SK-N-SH (cell line): ENCODE results near the gene CLIP3. TPM values are rescaled to one million over a fixed set of nuclear protein-coding genes. Genes with fewer than 3 reads are reported as not detected.
"Not testable (repeated sequence)": the region's sequence is repeated elsewhere in the genome, so short reads cannot be mapped to it uniquely, and the experiment has no call there.

Experiments used
- CTCF ChIA-PET: fragments of 300-600, 350-600 bp; formaldehyde crosslinking; extraction: SDS; loops from one replicate; lab custom pipeline; 2021; lab: Yijun Ruan, JAX
- POLR2A ChIA-PET: fragments of 350-600 bp; sonication (Branson Sonifier 250); formaldehyde crosslinking; extraction: SDS; loops from one replicate; lab custom pipeline; 2020; ENCODE audit warnings: antibody characterized with exemption, inconsistent platforms; lab: Yijun Ruan, JAX
- DNase-seq: peaks from one replicate; pipeline ENCODE4 v3.0.0; 2012
- H2AFZ ChIP-seq: fragments of 200-600 bp; sonication (generic); 2 replicates; pipeline ENCODE4 v1.8.1; 2016; ENCODE audit warnings: antibody characterized with exemption, mild to moderate bottlenecking, low read depth
- H3F3A ChIP-seq: fragments of 200-600 bp; sonication (generic); replicated peaks from 2 replicates; pipeline ENCODE3; 2016; ENCODE audit warnings: antibody characterized with exemption, mild to moderate bottlenecking; ENCODE audit not compliant: insufficient read depth
- H3K27ac ChIP-seq, 2 experiments: fragments of 200-500 bp in 1 of 2; fragments of 200-600 bp in 1 of 2; sonication (Bioruptor generic) in 1 of 2; sonication (generic), shearing (Covaris generic) in 1 of 2; 2 replicates each; pipeline versions ENCODE4 v1.5.1 to v1.6.1; 2014 to 2016; ENCODE audit warnings: low read depth in 2 of 2, inconsistent platforms in 1 of 2, low read length in 1 of 2, mild to moderate bottlenecking in 1 of 2, mixed read lengths in 1 of 2
- H3K27me3 ChIP-seq: fragments of 200-600 bp; sonication (generic), shearing (Covaris generic); 2 replicates; pipeline ENCODE4 v1.6.1; 2016; ENCODE audit warnings: mixed run types; ENCODE audit not compliant: insufficient read depth
- H3K36me3 ChIP-seq, 2 experiments: fragments of 200-500 bp in 1 of 2; fragments of 200-600 bp in 1 of 2; sonication (Bioruptor generic) in 1 of 2; sonication (generic) in 1 of 2; replicated peaks in 1 of 2; 2 replicates each; pipeline versions ENCODE3 to v1.5.1; 2014 to 2016; ENCODE audit warnings: low read length in 1 of 2, mild to moderate bottlenecking in 1 of 2; ENCODE audit not compliant: insufficient read depth in 2 of 2, control insufficient read depth in 1 of 2
- H3K4me1 ChIP-seq, 2 experiments: fragments of 200-500 bp in 1 of 2; fragments of 200-600 bp in 1 of 2; sonication (Bioruptor generic) in 1 of 2; sonication (generic), shearing (Covaris generic) in 1 of 2; 2 replicates each; pipeline versions ENCODE4 v1.5.1 to v1.6.1; 2014 to 2016; ENCODE audit warnings: low read depth in 1 of 2, low read length in 1 of 2, mixed run types in 1 of 2; ENCODE audit not compliant: insufficient read depth in 2 of 2, control insufficient read depth in 1 of 2
- H3K4me2 ChIP-seq: fragments of 200-600 bp; sonication (generic), shearing (Covaris generic); 2 replicates; pipeline ENCODE4 v1.6.1; 2017; ENCODE audit warnings: mixed run types
- H3K4me3 ChIP-seq, 2 experiments: fragments of 200-500 bp in 1 of 2; fragments of 200-600 bp in 1 of 2; sonication (Bioruptor generic) in 1 of 2; sonication (generic), shearing (Covaris generic) in 1 of 2; 2 replicates each; pipeline versions ENCODE4 v1.5.1 to v1.8.1; 2014 to 2016; ENCODE audit warnings: low read depth in 2 of 2, inconsistent platforms in 1 of 2, low read length in 1 of 2, mild to moderate bottlenecking in 1 of 2, mixed read lengths in 1 of 2, moderate library complexity in 1 of 2
- H3K79me2 ChIP-seq: fragments of 200-600 bp; sonication (generic); 2 replicates; pipeline ENCODE4 v1.8.1; 2017; ENCODE audit warnings: mild to moderate bottlenecking; ENCODE audit not compliant: insufficient read depth
- H3K9ac ChIP-seq: fragments of 200-600 bp; sonication (generic); 2 replicates; pipeline ENCODE4 v1.6.1; 2017; ENCODE audit warnings: mixed run types
- H3K9me2 ChIP-seq: fragments of 200-600 bp; sonication (generic); 2 replicates; pipeline ENCODE4 v1.6.1; 2017; ENCODE audit warnings: mixed run types
- H3K9me3 ChIP-seq: fragments of 200-600 bp; sonication (generic); 2 replicates; pipeline ENCODE4 v1.6.1; 2017; ENCODE audit warnings: mixed run types, mild to moderate bottlenecking, moderate library complexity
- H4K20me1 ChIP-seq: fragments of 200-600 bp; sonication (generic); 2 replicates; pipeline ENCODE4 v1.6.1; 2017; ENCODE audit warnings: mild to moderate bottlenecking, mixed run types; ENCODE audit not compliant: insufficient read depth
- CTCF ChIP-seq: fragments of 200-600 bp; sonication (generic); IDR thresholded peaks from 2 replicates; pipeline ENCODE4 v1.6.1; 2017; ENCODE audit warnings: antibody characterized with exemption, mild to moderate bottlenecking, moderate library complexity
- ELF1 ChIP-seq: IDR thresholded peaks from 2 replicates; pipeline ENCODE4 v1.4.0; 2012
- GABPA ChIP-seq: IDR thresholded peaks from 2 replicates; pipeline ENCODE4 v1.4.0; 2012; ENCODE audit warnings: low read depth, mild to moderate bottlenecking
- IRF3 ChIP-seq: fragments of 150-350 bp; IDR thresholded peaks from 2 replicates; pipeline ENCODE4 v1.6.1; 2016; ENCODE audit warnings: mild to moderate bottlenecking, low read depth, low read length
- JUND ChIP-seq: IDR thresholded peaks from 2 replicates; pipeline ENCODE4 v1.4.0; 2012
- MAX ChIP-seq: IDR thresholded peaks from 2 replicates; pipeline ENCODE4 v1.4.0; 2012; ENCODE audit warnings: low read depth
- MXI1 ChIP-seq: IDR thresholded peaks from 2 replicates; pipeline ENCODE4 v1.6.1; 2012; ENCODE audit warnings: mild to moderate bottlenecking, low read depth, low read length, improper control_type of control experiment
- NFIC ChIP-seq: IDR thresholded peaks from 2 replicates; pipeline ENCODE4 v1.4.0; 2012; ENCODE audit warnings: borderline replicate concordance
- NRF1 ChIP-seq: IDR thresholded peaks from 2 replicates; pipeline ENCODE4 v1.6.1; 2012; ENCODE audit warnings: low read depth, mild to moderate bottlenecking, low read length
- POLR2AphosphoS5 ChIP-seq: IDR thresholded peaks from 2 replicates; pipeline ENCODE4 v1.6.1; 2012; ENCODE audit warnings: low read depth, low read length
- RAD21 ChIP-seq: IDR thresholded peaks from 2 replicates; pipeline ENCODE4 v1.6.1; 2012; ENCODE audit warnings: mild to moderate bottlenecking, low read length
- RCOR1 ChIP-seq: fragments of 150-350 bp; IDR thresholded peaks from 2 replicates; pipeline ENCODE4 v1.6.1; 2017; ENCODE audit warnings: antibody characterized with exemption, low read length
- RXRA ChIP-seq: IDR thresholded peaks from 2 replicates; pipeline ENCODE4 v1.4.0; 2012; ENCODE audit warnings: low read depth, mild to moderate bottlenecking, borderline replicate concordance
- SIN3A ChIP-seq: IDR thresholded peaks from 2 replicates; pipeline ENCODE4 v1.6.1; 2012; ENCODE audit warnings: low read depth, mild to moderate bottlenecking, low read length, moderate library complexity, borderline replicate concordance
- SMC3 ChIP-seq: IDR thresholded peaks from 2 replicates; pipeline ENCODE4 v1.6.1; 2012; ENCODE audit warnings: low read depth, low read length, improper control_type of control experiment
- TCF12 ChIP-seq: IDR thresholded peaks from 2 replicates; pipeline ENCODE4 v1.4.0; 2012
- USF2 ChIP-seq: fragments of 150-350 bp; IDR thresholded peaks from 2 replicates; pipeline ENCODE4 v1.6.1; 2017; ENCODE audit warnings: antibody characterized with exemption, low read length, low read depth, borderline replicate concordance
- ZBTB33 ChIP-seq: IDR thresholded peaks from 2 replicates; pipeline ENCODE4 v1.4.0; 2012; ENCODE audit warnings: low read depth, borderline replicate concordance
- WGBS: methylation state at CpG from one replicate; pipeline ENCODE4 v1.1.6; 2017; ENCODE audit warnings: low lambda C conversion rate; 5-methylcytosine and 5-hydroxymethylcytosine counted together
- polyA plus RNA-seq, 3 experiments: library from polyadenylated mRNA; depleted of rRNA; stranded (reverse); fragments of >200 nt; gene quantifications; 2 replicates each; pipeline ENCODE4 v1.2.3, GENCODE V29; 2012
- TF ChIP-seq, protein P1 (sequence below): IDR thresholded peaks from 2 replicates; pipeline ENCODE4; 2012

CLIP3 gene
- polyA plus RNA-seq, 1 of the 3 experiments (the other 2 are of a cell fraction) = 13.1 TPM

GRCh38 chr19:36041831-36042230 is 9.2 kb upstream of the CLIP3 start:
- H3K79me2 ChIP-seq = no peaks in the 10 kb centered on the region
- H3K36me3 ChIP-seq = no peaks in the 10 kb centered on the region
- H3K27ac ChIP-seq = no peak overlapping the region
- H3K9me2 ChIP-seq = no peaks in the 10 kb centered on the region
- no peaks in the 10 kb centered on the region for H3F3A ChIP-seq
- H3K4me3 ChIP-seq = no peak overlapping the region
- H3K27me3 ChIP-seq = no peaks in the 10 kb centered on the region
- no peak overlapping the region for H3K4me2 ChIP-seq
- no peak overlapping the region for H2AFZ ChIP-seq
- no peak overlapping the region for H3K9ac ChIP-seq
- 44% methylated on average over 3 of the region's 3 CpGs for WGBS
- no peaks in the 10 kb centered on the region for H3K9me3 ChIP-seq
- DNase-seq = no peak
- no peak for TF ChIP-seq NRF1
- TF ChIP-seq, protein P1, sequence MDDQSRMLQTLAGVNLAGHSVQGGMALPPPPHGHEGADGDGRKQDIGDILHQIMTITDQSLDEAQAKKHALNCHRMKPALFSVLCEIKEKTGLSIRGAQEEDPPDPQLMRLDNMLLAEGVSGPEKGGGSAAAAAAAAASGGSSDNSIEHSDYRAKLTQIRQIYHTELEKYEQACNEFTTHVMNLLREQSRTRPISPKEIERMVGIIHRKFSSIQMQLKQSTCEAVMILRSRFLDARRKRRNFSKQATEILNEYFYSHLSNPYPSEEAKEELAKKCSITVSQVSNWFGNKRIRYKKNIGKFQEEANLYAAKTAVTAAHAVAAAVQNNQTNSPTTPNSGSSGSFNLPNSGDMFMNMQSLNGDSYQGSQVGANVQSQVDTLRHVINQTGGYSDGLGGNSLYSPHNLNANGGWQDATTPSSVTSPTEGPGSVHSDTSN = no peak
- no peak for TF ChIP-seq SIN3A
- no peak for TF ChIP-seq RXRA
- TF ChIP-seq CTCF = no peak
- no peak for TF ChIP-seq GABPA
- no peak for TF ChIP-seq POLR2AphosphoS5
- no peak for TF ChIP-seq TCF12
- no peak for TF ChIP-seq ELF1
- TF ChIP-seq RAD21 = no peak
- no peak for TF ChIP-seq SMC3
- TF ChIP-seq MAX = no peak
- no peak for TF ChIP-seq ZBTB33
- TF ChIP-seq MXI1 = no peak
- TF ChIP-seq USF2 = no peak
- TF ChIP-seq JUND = no peak
- no peak for TF ChIP-seq NFIC
- no peak for TF ChIP-seq RCOR1
- TF ChIP-seq IRF3 = no peak
- TF ChIP-seq, all 33 proteins: peak for 0
- H3K4me1 ChIP-seq = no peaks in the 10 kb centered on the region
- POLR2A ChIA-PET = no interaction called here
- H4K20me1 ChIP-seq = no peaks in the 10 kb centered on the region
- CTCF ChIA-PET = no interaction called here

GRCh38 chr19:36041092-36041491 is 8.4 kb upstream of the CLIP3 start:
- WGBS = 92% methylated on average over 6 of the region's 6 CpGs
- H3K27ac ChIP-seq, H4K20me1 ChIP-seq, H3K36me3 ChIP-seq, CTCF ChIA-PET, H3K27me3 ChIP-seq, H3K4me3 ChIP-seq, H3F3A ChIP-seq, H3K9ac ChIP-seq, H3K4me2 ChIP-seq, H3K9me3 ChIP-seq, H3K4me1 ChIP-seq, H2AFZ ChIP-seq, H3K9me2 ChIP-seq, DNase-seq, POLR2A ChIA-PET, H3K79me2 ChIP-seq: not testable (repeated sequence)
